BE2C (cell line): ENCODE data around the gene FOXO6.

Experiments
- DNase-seq: peaks from one replicate; pipeline ENCODE4 v3.0.0-alpha.2; 2020
- H3K27me3 ChIP-seq: fragments of 250-450 bp; sonication (Bioruptor Pico); 2 replicates; pipeline ENCODE4 v1.5.1; 2020; ENCODE audit warnings: mild to moderate bottlenecking
- H3K36me3 ChIP-seq: fragments of 250-450 bp; sonication (Bioruptor Pico); 2 replicates; pipeline ENCODE4 v1.5.1; 2020; ENCODE audit warnings: mild to moderate bottlenecking
- H3K4me1 ChIP-seq: fragments of 250-450 bp; sonication (Bioruptor Pico); 2 replicates; pipeline ENCODE4 v1.5.1; 2020
- H3K4me3 ChIP-seq: 2 replicates; pipeline ENCODE4 v1.5.1; 2011; ENCODE audit warnings: low read depth, low read length
- H3K9me3 ChIP-seq: fragments of 250-450 bp; sonication (Bioruptor Pico); 2 replicates; pipeline ENCODE4 v1.5.1; 2020
- CTCF ChIP-seq: IDR thresholded peaks from 2 replicates; pipeline ENCODE4 v1.5.1; 2012; ENCODE audit warnings: mild to moderate bottlenecking, low read depth, low read length

FOXO6 gene

GRCh38 chr1:41366455-41367287 lies 5.4 kb downstream of the FOXO6 start:
- Histone ChIP-seq H3K4me3 (peak overlapping the region; percentile 51), H3K27me3 (peaks cover 6% of the 10 kb centered on the region; the same call in 1 of the 2 replicates), H3K9me3 (no peaks in the 10 kb centered on the region), H3K36me3 (no peaks in the 10 kb centered on the region), H3K4me1 (peaks cover 28% of the 10 kb centered on the region)
- peak; percentile 40 for DNase-seq
- no peak for TF ChIP-seq CTCF

- TF ChIP-seq CTCF = no peak
- no peak for DNase-seq
- no peaks in the 10 kb centered on the region for H3K36me3 ChIP-seq
- H3K4me1 ChIP-seq = peaks cover 33% of the 10 kb centered on the region
- H3K9me3 ChIP-seq = no peaks in the 10 kb centered on the region
- peaks cover 1% of the 10 kb centered on the region; the same call in 1 of the 2 replicates for H3K27me3 ChIP-seq
- H3K4me3 ChIP-seq = no peak overlapping the region
These were observed 6.0 kb downstream of the FOXO6 start for GRCh38 chr1:41367288-41367642.

GRCh38 chr1:41368366-41368765 lies 7.1 kb downstream of the FOXO6 start:
- Histone ChIP-seq H3K9me3 (no peaks in the 10 kb centered on the region), H3K4me1 (peaks cover 40% of the 10 kb centered on the region), H3K36me3 (no peaks in the 10 kb centered on the region), H3K4me3 (no peak overlapping the region), H3K27me3 (no peaks in the 10 kb centered on the region)
- no peak for DNase-seq
- TF ChIP-seq CTCF = no peak

GRCh38 chr1:41368801-41369200 lies 7.6 kb downstream of the FOXO6 start:
- Histone ChIP-seq H3K36me3 (no peaks in the 10 kb centered on the region), H3K4me1 (peaks cover 40% of the 10 kb centered on the region), H3K9me3 (no peaks in the 10 kb centered on the region), H3K4me3 (no peak overlapping the region), H3K27me3 (no peaks in the 10 kb centered on the region)
- no peak for TF ChIP-seq CTCF
- DNase-seq = no peak

GRCh38 chr1:41369531-41369930 lies 8.3 kb downstream of the FOXO6 start:
- H3K36me3 ChIP-seq = no peaks in the 10 kb centered on the region
- peaks cover 40% of the 10 kb centered on the region for H3K4me1 ChIP-seq
- no peaks in the 10 kb centered on the region for H3K9me3 ChIP-seq
- TF ChIP-seq CTCF = no peak
- no peaks in the 10 kb centered on the region for H3K27me3 ChIP-seq
- no peak overlapping the region for H3K4me3 ChIP-seq
- DNase-seq = no peak

GRCh38 chr1:41370225-41370624 lies 9.0 kb downstream of the FOXO6 start:
- H3K27me3 ChIP-seq = no peaks in the 10 kb centered on the region
- H3K9me3 ChIP-seq = no peaks in the 10 kb centered on the region
- no peak for DNase-seq
- H3K4me1 ChIP-seq = peaks cover 40% of the 10 kb centered on the region
- no peaks in the 10 kb centered on the region for H3K36me3 ChIP-seq
- no peak overlapping the region for H3K4me3 ChIP-seq
- TF ChIP-seq CTCF = no peak
